ENCODE measurements around the gene LIPT1.
"Not testable (repeated sequence)": the region's sequence is repeated elsewhere in the genome, so short reads cannot be mapped to it uniquely, and the experiment has no call there.

The LIPT1 gene

GRCh38 chr2:99180755-99181623, 26.2 kb downstream of the LIPT1 start, which contains the start of the genes MITD1 and MRPL30:
TSS of gene MITD1 (minus strand) at chr2:99181058. CDS start at chr2:99180981, 77 bp downstream.
TSS of gene MRPL30 (plus strand) at chr2:99181184. CDS start at chr2:99186204, 5,020 bp downstream.
- peak; percentile 94 for DNase-seq

DNA sequence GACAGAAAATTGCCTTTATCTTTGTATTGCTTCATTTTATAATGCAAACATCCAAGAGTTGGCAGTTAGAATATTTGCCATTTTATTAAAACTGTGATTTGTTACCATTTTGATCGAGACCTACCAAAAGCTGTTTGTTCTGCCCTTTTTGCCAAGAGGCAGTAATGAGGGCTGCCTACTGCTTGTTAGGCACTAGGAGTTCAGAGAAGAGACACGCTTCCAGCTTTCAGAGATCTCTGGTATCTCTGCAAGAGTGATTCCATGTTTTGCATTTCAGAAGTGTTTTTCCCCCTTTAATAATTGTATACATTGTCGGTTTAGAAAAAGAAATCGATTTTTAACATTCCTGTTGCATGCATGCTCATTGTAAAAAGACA, 26.8 kb downstream of the LIPT1 start:
- DNase-seq: no peak

- no peak for DNase-seq
These were observed 28.3 kb downstream of the LIPT1 start for GRCh38 chr2:99183025-99183424.

DNA sequence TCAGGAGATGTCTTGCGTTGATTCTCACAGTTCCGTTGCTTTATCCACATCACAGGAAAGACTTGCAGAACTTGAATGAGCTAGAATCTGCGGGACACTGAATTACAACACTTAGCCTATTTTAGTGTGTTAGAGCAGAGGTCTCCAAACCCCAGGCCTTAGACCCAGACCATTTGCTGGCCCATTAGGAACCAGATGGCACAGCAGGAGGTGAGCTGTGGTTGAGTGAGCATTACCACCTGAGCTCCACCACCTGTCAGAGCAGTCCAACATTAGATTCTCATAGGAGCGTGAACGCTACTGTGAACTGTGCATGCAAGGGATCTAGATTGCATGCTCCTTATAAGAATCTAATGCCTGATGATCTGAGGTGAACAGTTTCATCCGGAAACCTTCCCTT, 30.0 kb downstream of the LIPT1 start:
- no peak for DNase-seq

DNA sequence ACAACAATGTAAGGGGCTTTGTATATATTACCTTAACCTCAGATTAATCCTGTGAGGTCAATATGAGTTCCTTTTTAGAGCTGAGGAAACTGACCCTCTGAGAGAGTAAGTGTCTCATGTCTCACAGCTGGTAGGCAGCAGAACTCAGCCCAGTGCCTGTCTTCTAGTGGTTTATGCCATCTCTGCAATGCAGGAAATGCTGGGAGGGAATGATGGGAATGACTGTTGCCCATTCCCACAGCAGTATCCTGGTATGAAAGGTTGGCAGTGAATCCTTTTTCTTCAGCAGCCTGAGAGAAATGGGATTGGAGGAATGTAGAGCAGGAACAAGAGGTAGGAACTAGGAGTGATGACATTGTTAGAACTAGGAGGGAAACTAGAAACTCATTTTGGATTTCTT, 32.2 kb downstream of the LIPT1 start:
- no peak for DNase-seq

- DNase-seq: no peak
These were observed 33.6 kb downstream of the LIPT1 start for GRCh38 chr2:99188357-99188756.

- DNase-seq: no peak
These were observed 35.8 kb downstream of the LIPT1 start for GRCh38 chr2:99190548-99190947.

DNA sequence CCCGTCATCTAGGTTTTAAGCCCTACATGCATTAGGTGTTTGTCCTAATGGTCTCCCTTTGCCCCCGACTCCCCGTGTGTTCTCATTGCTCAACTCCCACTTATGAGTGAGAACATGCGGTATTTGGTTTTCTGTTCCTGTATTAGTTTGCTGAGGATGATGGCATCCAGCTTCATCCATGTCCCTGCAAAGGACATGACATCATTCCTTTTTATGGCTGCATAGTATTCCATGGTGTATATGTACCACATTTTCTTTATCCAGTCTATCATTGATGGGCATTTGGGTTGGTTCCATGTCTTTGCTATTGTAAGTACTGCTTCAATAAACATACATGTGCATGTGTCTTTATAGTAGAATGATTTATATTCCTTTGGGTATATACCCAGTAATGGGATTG, 37.6 kb downstream of the LIPT1 start:
- not testable (repeated sequence) for DNase-seq

GRCh38 chr2:99198103-99198841, 43.5 kb downstream of the LIPT1 start:
- DNase-seq: no peak

- DNase-seq: no peak
These were observed 45.5 kb downstream of the LIPT1 start for GRCh38 chr2:99200076-99200800.

DNA sequence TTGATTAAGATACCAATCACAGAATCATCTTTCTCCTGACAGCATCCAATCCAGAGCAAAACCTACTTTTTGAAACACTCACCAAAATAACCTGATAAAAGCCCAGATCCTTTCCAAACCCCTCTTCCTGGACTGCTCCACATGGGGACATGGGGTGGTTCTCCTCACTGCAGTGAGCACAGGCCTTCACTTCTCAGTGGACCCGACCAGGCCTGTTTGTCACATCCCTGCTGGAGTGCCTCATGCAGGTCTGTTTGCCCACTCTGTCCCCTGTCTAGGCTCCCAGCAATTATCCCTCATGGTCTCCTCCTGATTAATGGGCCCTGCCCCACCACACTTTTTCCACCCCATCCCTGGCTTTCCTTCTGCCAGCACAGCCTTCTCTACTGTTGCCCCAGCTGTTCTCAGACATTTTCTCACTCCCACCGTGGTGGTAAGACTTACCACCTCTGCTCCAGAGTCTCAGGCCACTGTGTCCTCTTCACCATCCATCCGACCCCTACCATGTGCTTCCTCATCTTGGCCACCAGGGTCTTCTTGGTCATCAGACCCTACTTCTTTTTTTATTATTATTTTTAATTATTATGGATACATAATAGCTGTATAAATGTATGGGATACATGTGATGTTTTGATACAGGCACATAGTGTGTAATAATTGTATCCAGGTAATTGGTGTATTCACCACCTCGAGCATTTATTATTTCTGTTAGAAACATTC, 47.4 kb downstream of the LIPT1 start:
- DNase-seq: no peak

GRCh38 chr2:99205491-99205890, 50.7 kb downstream of the LIPT1 start:
- DNase-seq: no peak

All from CD4-positive, alpha-beta T cell treated with Interleukin-10 for 1 hour (primary cell).